GM19463 (cell line): ENCODE data around the gene IRX3.

Experiments
- ATAC-seq: cut with Tn5 transposase; IDR thresholded peaks from one replicate; pipeline ENCODE4 v1.9.1; 2021; ENCODE audit warnings: mild to moderate bottlenecking, moderate library complexity; ENCODE audit not compliant: unreplicated experiment

Gene IRX3

DNA sequence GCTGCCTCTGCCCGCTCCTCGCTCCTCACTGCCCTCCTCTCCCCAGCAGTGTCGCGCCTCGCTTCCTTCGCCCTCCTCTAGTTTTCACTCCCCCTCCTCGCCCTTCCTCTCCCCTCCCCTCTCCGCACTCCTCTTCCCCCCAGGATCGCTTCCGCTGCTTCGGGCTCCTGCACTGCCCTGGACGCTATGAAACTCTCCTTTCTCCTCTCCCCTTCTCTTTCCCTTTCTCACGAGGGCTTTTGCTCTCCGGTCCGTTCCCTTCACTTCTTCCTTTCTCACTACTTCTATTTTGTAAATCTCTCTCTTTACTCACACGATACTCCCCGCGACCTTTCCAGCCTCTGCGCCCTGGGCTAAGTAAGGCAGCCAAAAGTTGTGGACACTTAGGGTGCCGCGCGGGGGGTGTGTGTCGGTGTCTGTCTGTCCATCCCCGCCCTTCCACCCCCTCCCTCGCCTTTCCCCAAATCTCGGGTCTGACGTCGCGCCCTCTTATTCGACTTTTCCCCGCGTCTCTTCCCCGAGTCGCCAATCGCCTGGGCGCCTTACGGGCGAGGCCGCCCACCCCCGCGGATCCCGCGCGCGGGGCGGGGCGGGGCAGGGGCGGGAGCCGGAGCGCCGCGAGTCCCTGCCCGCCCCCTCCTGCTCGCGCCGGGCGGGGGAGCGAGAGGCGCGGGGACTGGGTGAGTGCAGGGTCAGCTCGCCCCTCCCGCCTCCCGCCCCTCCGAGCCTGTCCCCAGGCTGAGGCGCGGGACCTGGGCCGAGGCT is at the start of gene IRX3:
IRX3 (minus strand) TSS at position 422 of the 765 bp plus-strand sequence. CDS start 737 bp downstream, outside the sequence.
- no peak for ATAC-seq

DNA sequence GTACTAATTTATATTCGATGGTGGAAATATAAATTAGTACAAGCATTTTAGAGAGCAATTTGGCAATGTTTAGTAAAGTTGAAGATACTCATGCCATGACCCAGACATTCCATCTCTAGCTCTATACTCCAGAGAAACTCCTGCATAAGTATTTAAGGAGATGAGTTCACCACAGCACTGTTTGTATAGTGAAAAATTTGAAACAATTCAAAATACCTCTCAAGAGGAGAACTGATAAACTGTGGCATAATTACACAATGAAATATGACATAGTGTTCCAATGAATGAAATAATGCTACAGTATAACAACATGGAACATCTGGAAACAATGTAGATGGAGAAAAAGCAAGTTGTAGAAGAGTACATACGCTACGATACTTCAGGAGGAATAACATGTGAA is 48.6 kb upstream of the IRX3 start:
- ATAC-seq: no peak

DNA sequence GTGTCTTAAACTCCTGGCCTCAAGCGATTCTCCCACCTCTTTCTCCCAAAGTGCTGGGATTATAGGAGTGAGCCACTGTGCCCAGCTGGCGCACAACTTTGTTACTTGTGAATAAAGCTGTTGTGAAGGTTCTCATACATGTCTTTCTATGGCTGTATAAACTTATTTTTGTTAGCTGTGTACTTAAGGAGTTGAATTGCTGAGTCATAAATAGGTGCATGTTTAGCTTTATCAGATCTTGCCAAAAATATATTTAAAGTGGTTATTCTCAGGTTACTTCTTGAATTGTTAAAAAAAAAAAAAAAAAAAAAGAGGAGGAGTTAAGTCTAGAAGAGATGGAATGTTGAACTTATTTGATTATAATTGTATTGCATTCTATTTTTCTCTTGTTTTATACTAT is 47.6 kb upstream of the IRX3 start:
- ATAC-seq: no peak

DNA sequence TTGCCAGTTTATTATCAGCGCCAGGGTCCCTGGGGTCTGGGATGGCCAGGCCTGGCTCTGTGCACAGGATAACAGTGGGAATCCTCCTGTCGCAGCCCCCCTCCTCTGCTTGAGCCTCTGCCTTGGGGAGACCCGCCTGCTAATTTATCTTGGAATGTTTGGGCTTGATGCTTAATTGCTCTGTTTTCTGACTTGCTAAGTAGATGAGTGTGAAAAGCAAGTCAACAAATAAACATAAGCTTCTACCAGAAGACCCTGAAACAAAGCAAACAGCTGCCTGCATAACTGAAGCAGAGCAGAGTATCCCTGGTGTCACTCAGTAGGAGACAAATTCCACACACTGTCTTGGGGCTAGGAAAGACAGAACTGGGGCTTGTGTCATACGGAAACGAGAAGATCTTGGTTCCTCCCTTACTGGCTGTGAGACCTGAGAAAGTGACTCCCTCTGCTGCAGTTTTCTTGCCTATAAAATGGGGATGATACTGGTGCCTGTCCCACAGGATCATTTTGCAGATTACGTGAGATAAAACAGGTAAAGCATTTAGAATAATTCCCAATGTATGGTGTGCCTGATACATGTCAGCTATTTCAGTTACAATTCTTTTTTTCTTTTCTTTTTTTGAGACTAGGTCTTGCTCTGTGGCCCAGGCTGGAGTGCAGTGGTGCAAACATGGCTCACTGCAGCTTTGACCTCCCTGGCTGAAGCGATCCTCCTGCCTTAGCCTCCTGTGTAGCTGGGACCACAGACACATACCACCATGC is 44.8 kb upstream of the IRX3 start:
- ATAC-seq: no peak

DNA sequence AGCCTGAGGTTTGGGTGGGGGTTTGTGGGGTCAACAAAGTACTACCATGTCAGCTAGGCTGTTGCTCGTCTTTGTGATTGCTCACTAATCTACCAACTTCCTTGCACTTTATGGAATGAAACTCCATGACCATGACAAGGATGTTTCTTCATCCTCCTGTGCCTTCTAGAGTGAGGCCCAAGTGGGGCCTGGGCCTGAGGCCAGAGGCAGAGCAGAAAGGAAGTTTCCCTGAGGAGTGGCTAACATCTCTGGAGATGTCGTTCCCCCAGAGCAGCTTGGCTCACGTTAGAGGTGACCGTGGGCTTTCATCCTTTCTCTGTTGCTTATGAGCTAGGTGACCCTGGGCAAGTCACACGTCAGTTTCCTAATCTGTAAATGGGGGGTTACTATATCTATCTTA is 41.0 kb upstream of the IRX3 start:
- no peak for ATAC-seq

DNA sequence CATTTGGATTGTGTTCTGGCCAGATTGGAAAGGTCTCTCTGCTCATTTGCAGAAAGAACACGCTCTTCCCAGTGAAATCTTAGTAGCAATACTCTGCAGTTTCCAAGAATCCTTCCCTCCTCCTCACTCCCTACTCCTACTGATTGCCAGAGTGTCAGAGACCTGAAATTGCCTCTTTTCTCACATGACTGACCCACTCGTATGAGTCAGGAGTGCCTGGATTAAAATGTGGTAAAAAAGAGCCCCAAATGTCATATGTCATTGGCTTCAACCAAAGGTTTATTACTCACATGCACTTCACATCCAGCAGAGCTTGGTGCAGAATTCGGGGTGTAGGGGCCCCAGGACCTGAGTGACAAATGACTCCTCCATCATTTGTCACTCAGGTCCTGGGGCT is 39.7 kb upstream of the IRX3 start:
- ATAC-seq: no peak

DNA sequence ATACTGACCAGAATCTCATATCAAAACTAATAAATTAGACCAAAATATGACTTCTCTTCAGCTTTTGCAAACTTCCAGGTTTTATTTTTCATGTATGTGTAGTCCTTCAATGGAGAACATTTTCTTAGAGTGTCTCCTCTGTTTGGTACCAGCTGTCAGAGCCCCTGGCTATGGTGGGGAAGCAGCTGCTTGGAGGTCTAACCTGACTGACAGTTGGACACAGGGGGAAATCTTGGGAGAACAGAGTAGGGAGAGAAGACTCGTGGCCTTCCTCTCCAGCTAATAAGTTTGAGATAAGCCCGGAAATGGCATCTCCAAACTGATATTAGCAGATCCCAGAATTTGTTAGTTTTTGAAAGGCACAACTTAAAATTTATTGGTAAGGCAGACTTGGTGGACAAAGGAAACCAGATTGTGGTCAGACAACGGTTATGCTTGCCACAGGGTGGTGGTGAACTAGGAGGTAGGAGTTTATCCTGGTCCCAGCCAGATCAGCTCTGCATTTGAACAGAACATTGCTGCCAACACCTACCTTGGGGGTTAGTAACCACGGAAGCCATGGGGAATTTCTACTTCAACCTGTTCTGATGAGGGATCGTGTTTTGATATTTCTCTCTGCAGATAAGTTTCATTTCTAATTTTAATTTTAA is 39.2 kb upstream of the IRX3 start:
- no peak for ATAC-seq

DNA sequence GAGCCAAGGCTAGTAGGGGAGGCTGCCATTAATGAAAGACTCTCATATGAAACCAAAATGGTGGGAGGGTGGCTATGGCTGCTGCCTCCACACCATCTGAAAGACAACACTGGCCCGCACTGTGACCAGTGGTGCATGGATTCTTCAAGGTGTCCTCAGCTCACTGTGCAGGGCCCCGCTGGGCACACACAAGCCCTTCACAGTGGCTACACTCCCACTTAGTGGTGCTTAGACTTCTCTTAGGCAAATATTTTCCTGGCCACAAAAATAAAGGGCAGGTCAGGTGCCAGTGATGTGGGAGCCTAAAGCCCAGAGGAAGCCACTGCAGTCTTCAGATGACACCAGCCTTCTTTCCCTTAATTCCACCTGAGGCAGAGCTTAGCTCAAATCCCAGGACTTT is 38.1 kb upstream of the IRX3 start:
- no peak for ATAC-seq

DNA sequence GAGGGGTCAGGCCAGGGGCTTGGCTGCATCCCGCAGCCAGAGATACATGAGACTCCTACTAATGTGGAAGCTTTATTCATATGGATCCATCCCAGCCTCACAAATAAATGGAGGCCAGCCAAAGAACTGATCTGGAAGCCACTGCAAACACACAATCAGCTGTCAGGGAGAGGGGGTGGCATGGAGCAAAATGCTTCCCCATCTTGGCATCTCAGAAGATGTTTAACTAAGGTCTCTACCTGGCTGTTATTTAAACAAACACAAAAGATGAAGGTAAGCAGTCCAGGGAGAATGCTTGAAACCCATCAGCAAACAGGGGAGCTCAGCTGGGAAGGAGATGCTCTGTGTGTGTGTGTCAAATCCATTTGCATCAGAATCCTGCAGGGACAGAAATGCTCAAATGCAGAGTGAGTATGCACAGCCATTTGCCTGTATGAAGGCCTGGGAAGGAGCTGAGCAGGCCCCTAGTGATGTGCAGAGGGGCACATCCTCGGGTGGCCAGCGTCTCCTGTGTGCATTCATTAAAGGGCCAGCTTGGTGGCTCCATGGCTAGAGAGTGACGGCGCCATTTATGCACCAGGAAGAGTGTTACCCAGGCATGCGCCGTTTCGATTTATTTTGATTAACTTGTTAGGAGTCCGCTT is 34.2 kb upstream of the IRX3 start:
- no peak for ATAC-seq

DNA sequence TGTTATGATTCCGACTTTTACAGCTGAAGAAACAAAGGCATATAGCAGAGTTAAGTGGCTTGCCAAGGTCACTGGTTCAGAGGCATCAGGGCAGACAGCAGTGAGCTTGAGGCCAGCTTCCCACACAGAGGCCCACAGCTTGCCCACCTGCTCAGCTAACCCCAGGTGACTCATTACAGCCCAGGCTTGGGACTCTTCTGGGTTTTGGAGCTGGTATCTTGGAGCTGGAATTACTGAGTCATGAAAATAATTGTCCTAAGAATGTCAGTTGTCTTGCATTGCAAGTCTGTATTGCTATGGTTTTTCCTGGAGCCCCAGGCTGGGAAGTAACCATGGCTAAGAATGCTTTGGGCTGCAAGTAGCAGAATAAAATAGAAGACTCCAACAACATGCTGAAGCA is 32.4 kb upstream of the IRX3 start:
- no peak for ATAC-seq

DNA sequence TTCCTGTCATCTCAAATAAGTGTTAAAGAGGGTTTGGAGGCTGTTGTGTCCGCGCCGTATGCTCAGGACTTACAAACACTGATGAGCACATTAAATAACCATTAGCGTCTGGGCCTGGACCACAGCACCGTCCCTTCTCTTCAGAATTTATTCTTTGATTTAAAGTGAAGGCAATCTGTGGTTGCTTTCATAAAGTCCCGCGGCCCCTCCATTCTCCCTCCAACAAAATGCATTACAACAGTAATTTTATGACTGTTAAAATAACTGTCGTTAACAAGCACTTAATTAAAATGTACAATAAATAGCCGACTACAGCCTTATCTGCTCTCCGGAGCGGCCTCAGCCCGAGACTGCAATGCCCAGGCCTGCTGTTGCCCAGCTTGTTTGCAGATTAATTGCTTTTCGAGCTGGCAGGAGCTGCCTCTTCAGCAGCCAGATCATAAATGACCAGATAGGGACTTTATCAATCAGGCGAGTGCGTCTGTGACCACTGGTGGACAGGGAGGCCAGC is 30.6 kb upstream of the IRX3 start:
- ATAC-seq: no peak

DNA sequence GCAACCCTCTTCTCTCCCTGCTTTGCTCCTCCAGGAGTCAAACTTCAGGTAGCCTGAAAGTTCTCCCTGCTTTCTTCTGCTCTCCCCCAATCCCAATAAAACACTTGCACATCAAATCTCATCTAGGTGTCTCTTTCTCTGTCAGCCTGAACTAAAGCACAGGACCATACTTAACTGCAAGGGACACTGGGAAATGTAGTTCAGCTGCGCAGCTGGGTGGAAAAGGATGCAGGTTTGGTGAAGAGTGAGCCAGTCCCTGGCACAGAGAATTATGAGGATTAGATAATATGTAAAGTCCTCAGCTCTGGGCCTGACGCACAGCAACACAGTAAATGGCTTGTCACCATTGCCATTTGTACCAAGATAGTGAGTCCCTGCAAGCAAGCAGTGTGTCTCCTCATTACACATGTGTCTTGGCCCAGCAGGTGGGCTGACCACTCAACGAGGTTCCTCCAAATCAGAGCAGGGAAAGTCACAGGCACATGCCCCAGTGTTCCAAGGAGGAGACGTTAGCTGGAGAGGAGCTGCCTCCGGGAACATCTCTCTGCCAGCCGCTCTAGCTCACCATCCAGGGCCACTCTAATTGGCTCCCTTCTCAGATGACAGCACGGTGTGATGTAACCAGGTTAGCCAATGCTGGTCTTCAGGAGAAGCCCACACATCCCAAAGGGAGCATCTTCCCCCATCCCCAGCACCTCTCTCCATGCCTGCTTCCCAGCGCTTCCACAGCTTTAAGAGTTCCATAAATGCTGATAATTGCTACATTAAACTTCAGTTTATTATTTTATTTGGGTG is 29.7 kb upstream of the IRX3 start:
- no peak for ATAC-seq

DNA sequence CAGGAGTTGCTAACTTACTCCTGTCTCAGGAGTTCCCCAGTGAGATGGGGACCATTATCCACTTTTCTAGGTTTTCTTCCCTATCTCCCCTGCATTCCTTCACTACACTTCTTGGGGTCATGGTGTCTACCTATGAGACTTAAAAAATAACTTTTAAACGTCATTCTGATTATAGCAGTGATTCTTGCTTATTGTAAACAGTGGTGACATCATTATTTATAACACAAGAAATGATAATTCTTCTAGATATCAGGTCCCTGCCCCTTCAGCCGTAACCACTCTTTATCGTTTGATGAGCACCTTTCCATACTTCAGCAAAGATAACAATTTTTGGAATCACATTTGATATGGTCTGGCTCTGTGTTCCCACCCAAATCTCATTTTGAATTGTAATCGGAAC is 27.2 kb upstream of the IRX3 start:
- no peak for ATAC-seq

DNA sequence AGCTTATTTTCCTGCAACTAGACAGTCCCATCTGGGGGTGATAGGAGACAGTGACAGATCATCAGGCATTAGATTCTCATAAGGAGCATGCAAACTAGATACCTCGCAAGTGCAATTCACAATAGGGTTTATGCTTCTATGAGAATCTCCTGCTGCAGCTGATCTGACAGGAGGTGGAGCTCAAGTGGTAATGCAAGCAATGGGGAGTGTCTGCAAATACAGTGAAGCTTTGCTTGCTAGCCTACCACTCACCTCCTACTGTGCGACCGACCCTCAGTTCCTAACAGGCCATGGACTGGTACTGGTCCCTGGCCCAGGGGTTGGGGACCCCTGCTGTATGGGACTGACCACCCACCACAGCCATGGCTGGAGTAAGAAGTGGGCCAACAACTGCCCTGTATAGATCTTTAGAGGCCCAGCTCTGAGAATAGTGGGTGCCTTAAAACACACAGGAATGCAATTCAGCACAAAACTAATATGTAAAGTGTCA is 26.0 kb upstream of the IRX3 start:
- ATAC-seq: no peak

DNA sequence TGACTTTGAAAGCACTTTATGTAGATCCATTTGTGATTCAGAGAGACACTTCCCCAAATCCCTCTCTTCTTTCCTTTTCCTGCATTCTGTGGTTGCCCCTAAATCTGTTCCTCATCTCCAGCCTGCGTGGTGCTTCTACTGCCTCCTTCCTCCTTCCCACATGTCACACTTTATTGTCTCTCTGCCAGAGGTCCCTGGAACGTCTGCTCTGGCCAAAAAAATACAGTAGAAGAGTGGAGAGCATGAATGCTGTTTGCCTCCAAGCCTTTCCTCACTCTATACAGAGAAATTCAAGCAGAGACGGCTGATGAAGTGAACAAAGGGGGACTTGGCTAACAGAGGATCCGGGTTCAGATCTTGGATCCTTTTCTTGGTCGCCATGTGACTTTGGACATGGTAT is 22.8 kb upstream of the IRX3 start:
- ATAC-seq: no peak

DNA sequence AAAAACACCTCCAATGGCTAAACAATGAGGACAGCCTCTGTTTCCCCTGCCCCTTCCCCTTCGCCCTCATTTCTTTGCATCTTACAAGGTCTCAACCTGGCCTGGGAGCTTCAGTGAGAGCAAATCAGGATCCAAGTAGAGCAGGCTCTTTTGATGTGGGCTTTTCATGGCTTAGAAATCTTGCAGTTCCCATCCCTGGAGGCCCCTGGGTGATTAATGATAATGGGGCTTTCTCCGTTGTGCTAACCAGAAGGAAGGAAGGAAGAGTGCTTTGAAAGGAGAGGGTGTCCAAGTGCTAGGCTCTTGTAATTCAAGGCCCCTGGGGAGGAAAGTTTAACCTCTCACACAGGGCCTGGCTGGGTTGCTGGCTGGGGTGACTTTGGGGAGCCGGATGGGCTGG is 18.5 kb upstream of the IRX3 start:
- ATAC-seq: no peak

DNA sequence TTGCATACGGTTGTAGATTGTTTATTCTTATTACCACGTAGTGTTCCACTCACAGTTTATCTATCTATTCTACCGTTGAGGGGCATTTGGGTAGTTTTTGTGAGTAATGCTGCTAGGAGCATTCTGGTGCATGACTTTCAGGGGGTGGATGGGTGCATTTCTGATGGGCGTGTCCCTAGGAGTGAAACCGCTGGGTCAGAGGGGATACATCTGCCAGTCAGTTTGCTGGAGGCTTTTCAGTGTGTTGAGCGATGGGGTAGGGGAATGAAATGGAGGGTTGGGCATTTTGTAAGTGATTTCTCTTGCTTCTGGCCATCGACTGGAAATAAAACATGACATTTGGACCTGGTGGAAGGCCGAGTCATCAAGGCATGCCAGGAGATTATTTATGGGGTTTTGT is 17.0 kb upstream of the IRX3 start:
- ATAC-seq: no peak

DNA sequence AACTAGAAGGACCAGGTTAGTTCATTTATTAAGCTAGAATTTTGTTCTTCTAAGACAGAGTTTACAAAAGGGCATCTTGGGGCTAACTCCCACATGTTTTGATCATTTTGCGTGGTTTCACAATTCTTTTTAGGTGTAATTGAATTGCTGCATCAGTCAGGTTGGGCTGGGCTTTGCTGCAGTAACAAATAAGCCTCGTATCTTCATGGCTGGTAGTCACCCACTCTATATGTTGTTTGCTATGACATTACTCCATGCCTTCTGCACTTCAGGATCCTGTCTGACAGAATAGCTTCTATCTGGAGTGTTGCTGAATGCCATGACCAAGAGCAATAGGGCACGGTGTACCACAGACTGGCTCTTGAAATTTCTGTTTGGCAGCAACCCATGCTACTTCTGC is 10.6 kb upstream of the IRX3 start:
- no peak for ATAC-seq

DNA sequence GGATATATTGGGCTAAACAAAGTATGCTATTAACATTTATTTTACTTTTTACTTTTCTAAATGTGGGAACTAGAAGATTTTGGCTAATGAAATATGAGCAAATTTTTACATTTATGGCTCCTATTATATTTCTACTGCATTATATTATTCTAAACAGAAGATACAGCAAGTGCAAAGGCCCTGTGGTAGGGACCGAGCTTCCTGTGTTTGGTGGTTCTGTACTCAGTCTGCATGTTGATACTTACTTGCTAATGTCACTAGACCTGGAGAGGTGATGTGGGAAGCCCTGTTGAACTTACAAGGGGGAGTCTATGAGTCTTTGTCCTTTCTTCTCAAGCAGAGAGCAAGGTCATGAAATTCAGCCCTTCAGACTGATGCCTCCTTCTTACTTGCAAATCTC is 10.0 kb upstream of the IRX3 start:
- no peak for ATAC-seq
